NCI-H2196 (cell line): ENCODE results near the gene EIF5A.

ENCODE experiments used
- DNase-seq: peaks from one replicate; lab custom pipeline; 2025; ENCODE audit not compliant: unreplicated experiment; lab: John Stamatoyannopoulos, UW

Gene EIF5A

GRCh38 chr17:7312432-7313087 is 5.1 kb downstream of the EIF5A start:
- DNase-seq = no peak

GRCh38 chr17:7313088-7313889 is 5.9 kb downstream of the EIF5A start:
- DNase-seq = no peak

DNA sequence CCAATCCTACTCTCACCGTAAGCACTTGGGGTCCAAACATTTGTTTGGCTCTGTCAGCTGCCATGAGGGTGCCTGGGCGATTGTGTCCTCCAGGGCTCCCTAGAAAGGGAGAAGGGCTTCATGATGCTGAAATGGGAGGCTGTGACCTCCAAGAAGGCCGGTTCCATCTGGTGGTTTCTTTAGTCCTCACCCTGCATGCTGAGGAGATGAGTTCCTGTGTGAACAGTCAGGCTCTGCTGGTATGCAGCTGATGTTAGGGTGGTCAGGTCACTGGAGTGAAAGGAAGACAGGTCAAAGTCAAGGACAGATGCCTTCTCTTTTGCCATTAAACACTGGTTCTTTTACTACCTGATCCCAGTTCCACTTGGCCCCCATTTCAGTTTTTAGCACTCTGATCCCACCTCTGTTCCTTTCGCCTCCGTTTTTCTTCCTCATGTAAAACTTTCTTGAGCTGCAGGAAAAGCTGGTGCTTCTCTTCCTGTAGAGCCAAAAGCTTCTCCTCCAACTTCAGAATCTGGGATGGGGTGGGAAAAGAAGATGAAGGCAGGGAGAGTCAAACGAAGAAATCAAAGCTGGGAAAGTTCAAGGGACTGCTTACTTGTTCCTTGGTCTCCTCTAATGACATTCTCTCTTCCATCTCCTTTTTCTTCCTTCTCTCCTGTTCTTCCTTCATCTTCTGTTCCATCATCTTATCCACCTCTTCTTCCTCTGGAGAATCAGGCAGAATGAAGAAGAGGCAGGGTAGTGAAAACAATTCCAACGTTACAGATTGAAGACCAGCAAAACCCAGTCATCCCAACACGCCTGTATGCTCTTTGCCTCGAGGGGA is 6.7 kb downstream of the EIF5A start:
- DNase-seq = no peak

GRCh38 chr17:7314719-7315569 is 7.5 kb downstream of the EIF5A start, which contains the start of gene GPS2:
GPS2 (minus strand) TSS chr17:7315360; CDS start chr17:7315052, 308 bp downstream.
- DNase-seq = peak; percentile 76

DNA sequence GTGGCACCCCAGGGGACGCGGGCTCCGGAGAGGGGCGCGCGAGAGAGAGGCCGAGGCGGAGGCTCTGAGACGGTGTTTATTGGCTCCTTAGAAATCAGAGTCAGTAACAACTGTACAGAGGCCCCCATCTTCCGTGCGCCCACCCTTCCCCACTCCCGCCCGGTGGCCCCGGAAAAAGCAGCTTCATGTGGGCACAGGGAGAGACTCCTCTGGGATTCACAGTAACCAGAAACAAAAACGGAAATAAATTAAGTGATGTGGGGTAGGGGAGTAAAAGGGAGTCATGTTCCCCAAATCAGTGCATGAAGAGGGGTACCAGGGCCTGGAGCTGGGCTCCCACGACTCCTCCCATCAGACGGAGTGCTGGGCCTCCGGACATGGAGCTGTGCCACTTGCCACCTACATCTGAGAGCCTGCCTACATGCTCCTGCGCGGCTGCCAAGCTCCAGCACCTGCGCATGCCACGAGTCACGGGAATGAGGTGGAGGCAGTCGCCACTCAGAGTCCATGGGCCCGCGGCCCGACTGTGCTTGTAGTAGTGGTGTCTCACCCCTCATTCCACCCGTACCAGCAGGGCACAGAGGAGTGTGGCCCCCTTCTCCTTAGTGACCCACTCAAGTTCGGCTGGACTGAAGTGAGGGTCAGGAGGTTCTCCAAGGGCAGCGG is 8.3 kb downstream of the EIF5A start:
- DNase-seq = peak; percentile 6

DNA sequence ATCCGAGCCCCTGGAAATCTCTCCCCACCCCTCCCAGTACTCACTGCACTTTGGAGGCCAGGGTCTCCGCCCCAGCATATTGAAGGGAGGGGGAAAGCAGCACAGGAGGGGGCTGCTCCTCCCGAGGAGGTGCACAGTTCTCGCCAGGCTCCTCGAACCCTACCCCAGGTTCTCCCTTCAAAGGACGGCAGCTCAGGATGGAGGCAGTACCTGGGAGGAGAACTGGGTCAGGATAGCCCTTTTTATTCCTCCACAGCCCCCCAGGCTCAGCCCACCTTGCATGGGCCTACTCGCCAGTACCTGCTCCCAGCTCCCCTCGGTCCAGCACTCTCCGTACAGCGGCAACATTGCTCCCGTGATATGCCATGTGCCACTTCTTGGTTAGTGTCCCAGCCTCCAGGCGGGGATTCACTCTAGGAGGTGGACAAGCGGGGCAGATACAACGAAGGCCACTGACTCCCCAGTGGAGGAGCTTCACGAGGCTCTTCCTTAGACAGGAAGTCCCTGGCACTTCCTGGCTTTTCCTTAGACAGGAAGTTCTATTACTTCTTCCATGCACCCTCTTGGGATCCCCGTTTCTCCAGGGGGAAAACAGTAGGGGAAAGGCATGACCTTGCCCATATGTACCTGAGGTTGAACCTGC is 9.9 kb downstream of the EIF5A start:
- DNase-seq = no peak

DNA sequence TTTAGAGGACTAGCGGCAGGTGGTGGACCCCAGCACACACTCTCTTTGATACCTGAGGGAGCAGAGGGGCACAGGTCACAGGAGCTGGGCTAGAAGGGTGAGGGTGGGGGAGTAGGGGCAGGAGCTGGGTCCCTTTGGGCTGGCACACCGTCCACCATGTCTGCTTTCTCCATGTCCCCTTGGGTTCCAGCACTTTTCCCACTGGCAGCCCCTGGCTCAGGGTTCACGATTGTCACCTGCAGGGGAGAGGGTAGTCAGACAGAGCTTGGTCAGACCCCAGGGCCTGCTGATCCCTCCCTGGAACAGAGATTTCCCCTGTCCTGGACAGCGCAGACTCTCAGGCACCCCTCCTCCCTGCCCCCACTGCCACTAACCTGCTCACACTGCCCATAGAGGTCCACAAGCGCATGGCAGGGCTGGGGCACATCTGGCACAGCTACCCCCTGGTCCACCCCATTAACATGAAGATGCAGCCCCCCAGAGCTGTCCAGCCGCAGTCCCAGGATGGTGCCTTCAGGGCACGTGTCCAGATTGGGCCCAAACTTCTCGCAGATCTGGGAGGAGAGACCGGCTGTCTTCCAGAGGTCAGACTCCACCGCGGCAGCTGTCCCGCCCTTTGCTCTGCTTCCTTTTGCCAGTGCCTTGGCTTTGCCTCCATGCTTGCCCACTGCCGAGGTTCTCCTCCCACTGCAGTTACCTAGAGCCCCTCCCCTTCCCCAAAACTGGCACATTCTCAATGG is 10.9 kb downstream of the EIF5A start:
- no peak for DNase-seq

DNA sequence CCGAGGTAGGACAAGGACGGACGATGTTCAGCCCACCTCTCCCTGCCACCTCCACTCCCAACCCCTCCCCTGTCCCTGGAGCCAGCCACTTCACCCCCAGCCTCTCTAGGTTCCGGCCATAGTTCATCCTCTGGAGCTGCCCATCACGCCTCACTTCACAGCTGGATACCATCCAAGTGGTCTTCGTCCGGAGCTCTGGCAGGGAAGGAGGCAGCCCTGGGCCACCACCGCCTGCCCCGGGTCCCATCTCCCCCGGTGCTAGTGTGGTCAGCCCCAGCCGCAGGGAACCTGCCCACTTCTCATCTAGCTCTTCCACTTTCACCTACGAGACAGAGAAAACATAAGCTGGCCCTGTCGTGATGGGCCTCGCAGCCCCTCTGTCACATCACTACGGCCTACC is 14.0 kb downstream of the EIF5A start:
- DNase-seq = no peak

DNA sequence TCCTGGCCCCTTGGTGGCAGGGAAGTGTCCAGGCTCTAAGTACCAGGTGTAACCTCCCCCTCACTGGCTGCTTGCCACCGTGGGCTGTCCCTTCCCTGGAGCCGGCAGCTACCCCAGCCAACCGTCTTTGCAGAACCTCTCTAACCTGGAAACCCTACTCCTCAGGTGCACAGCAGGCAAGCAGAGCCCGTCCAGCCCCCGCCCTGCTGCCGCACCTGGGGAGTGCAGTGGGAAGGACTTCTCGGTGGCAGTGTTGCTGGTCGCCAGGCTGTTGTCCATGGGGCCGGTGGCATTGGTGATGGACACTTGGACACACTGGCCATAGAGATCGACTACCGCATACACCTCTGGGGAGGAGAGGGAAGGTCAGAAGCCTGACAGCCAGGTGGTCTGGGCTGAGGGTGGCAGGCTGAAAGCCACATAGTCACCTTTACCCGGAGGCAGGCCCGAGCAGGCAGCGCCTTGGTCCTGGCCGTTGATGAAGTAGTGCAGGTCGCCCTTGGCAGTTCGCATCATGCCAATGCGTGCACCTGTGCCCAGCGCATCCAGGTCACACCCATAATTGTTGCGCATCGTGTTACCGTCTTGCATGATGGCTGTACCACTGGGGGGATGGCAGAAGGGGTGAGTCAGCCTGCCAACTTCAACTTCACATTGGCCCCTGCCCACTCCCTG is 15.2 kb downstream of the EIF5A start:
- peak; percentile 60 for DNase-seq

DNA sequence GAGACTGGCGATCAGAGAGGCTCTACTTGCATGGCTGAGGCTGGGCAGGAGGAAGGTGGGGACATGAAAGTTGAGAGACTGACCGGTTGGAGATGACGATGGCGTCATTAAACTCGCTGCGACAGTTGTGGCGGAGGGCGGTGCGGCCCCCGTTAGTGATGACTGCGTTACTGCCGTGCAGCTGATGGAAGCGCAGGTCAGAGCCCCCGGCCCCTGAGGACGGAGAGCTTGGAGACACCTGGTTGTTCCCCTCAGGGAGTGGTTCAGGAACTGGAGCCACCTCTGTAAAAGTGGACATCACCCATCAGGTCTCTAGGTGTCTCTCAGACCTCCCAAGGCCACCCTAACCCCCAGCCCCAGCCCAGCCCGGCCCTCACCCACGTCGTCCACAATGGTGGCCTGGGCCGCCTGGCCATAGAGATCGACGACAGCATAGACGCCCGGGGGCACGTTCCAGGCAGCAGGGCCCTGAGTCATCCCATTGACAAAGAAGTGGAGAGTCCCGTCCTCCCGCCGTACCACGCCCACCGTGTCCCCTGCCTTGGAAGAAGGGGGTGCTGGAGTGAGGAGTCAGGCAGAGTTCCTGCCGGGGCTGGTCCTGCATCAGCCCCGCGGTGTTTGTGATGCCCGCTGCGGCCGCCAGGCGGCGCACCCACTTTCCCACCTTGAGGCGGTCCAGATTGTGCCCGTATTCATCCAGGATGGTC is 16.5 kb downstream of the EIF5A start:
- DNase-seq = no peak

GRCh38 chr17:7324438-7324779 is 17.0 kb downstream of the EIF5A start:
- DNase-seq = no peak

GRCh38 chr17:7325031-7325528 is 17.7 kb downstream of the EIF5A start:
- no peak for DNase-seq

DNA sequence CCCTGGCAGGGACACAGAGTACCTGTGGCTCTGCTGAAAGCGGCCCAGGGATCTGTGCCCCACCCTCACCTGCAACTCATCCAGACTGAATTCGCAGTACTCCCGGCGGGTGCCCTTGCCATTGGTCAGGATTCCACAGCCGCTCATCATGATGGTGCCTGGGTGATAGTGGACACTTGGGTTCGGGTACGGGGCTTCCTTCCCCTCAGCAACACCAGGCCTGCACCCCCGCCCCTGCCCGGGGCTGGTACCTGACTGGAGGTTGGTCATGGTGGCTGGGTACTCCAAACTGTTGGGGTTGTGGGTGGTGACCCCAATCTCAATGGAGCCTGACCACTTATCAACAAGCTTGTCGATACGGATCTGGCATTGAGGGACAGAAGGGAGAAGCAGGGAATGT is 18.8 kb downstream of the EIF5A start:
- DNase-seq = no peak

- no peak for DNase-seq
Observed at GRCh38 chr17:7327056-7327455, 19.6 kb downstream of the EIF5A start.

GRCh38 chr17:7327501-7327900 is 20.1 kb downstream of the EIF5A start:
- DNase-seq = no peak

DNA sequence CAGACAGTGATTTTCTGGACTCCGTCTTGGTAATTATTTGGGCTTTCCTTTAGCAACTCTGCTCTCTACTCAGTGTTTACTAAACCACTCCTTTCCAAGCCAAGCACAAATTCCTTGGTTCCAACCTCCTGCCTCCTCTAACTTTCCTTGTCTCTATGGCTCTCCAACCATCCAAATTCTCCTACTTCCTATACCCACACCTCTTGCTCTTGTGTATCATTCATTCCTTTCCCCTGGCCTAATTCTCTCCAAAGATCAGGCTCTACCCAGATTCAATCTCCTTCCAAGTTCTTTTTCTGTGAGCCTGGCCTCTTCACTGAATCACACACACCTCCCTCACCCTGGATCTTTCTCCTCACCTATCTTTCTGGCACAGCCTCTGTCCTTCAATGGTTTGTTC is 20.6 kb downstream of the EIF5A start:
- DNase-seq = no peak

GRCh38 chr17:7328840-7329373 is 21.5 kb downstream of the EIF5A start, which contains the start of gene NEURL4:
NEURL4 (minus strand) TSS chr17:7329335; CDS start chr17:7329312, 23 bp downstream.
- no peak for DNase-seq
